Measurements from ENCODE around the gene SUPT20HL2.

DNA sequence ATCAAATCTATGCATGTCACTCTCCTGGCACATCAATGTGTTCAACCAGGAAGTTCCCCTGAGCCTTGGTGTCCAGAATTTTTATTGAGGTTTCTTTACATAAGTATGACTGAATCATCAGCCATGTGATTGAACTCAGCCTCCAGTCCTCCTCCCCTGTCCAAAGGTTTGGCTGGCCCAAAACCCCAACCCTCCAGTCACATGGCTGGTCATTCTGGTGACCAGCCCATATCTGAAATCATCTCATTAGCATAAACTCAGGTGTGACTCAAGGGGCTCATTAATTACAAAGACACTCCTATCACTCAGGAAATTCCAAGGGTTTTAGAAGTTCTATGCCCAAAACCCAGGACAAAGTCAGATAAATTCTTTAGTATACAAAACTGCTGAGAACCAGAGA lies 20.6 kb upstream of the SUPT20HL2 start:
- TF ChIP-seq POLR2A (IDR thresholded peaks at IDR 0.05; ENCODE audit: low read length) (no peak), GATA1 (IDR thresholded peaks at IDR 0.05; ENCODE audit: low read depth, low read length) (no peak)
